Cardiac fibroblast (primary cell): ENCODE results near the gene MSGN1.

ENCODE experiments used
- DNase-seq, 2 donors: peaks; one replicate each; pipeline versions ENCODE4 v3.0.0 to v3.0.0-alpha.2; 2010; ENCODE audit warnings: low read depth in 2 of 2
- H3K4me3 ChIP-seq, 2 donors: replicated peaks in 1 of 2; 1 replicate in 1 of 2; 2 replicates in 1 of 2; pipeline ENCODE4 v1.5.1; 2011; ENCODE audit warnings: low read depth in 2 of 2, low read length in 2 of 2, mild to moderate bottlenecking in 2 of 2, moderate library complexity in 1 of 2
- CTCF ChIP-seq: IDR thresholded peaks from one replicate; pipeline ENCODE4 v1.5.1; 2011; ENCODE audit warnings: low read depth, mild to moderate bottlenecking, low read length, inconsistent platforms

The MSGN1 gene

GRCh38 chr2:17846676-17847075 is 30.4 kb downstream of the MSGN1 start:
- no peak for DNase-seq
- no peak overlapping the region for H3K4me3 ChIP-seq
- no peak for TF ChIP-seq CTCF

GRCh38 chr2:17847236-17847635 is 31.0 kb downstream of the MSGN1 start:
- TF ChIP-seq CTCF: no peak
- no peak for DNase-seq

GRCh38 chr2:17849275-17849674 is 33.0 kb downstream of the MSGN1 start:
- H3K4me3 ChIP-seq: no peak overlapping the region
- DNase-seq: no peak
- TF ChIP-seq CTCF: no peak

More at GRCh38 chr2:17847236-17847635, 31.0 kb downstream of the MSGN1 start:
- no peak overlapping the region for H3K4me3 ChIP-seq

GRCh38 chr2:17850151-17850550 is 33.9 kb downstream of the MSGN1 start:
- DNase-seq: no peak
- no peak overlapping the region for H3K4me3 ChIP-seq
- no peak for TF ChIP-seq CTCF

GRCh38 chr2:17851731-17852585 is 35.7 kb downstream of the MSGN1 start:
- H3K4me3 ChIP-seq: no peak overlapping the region
- peak; percentile 87 for TF ChIP-seq CTCF
- DNase-seq: peak; percentile 70 to 79

- TF ChIP-seq CTCF: no peak
- no peak for DNase-seq
- no peak overlapping the region for H3K4me3 ChIP-seq
These were observed 37.5 kb downstream of the MSGN1 start for GRCh38 chr2:17853799-17854198.

- DNase-seq: peak in 1 of 2 donors; percentile 43
- no peak for TF ChIP-seq CTCF
- H3K4me3 ChIP-seq: no peak overlapping the region
These were observed 40.8 kb downstream of the MSGN1 start for GRCh38 chr2:17857021-17857420.
